Activated CD4-positive, alpha-beta T cell treated with anti-CD3 and anti-CD28 coated beads for 24 hours (primary cell): ENCODE measurements around the gene IYD.
"Not testable (repeated sequence)": the region's sequence is repeated elsewhere in the genome, so short reads cannot be mapped to it uniquely, and the experiment has no call there.

Experiments used
- DNase-seq, 2 donors: peaks; one replicate each; pipeline ENCODE4 v3.0.0-alpha.2; 2020; ENCODE audit warnings: low read depth in 2 of 2

IYD gene

DNA sequence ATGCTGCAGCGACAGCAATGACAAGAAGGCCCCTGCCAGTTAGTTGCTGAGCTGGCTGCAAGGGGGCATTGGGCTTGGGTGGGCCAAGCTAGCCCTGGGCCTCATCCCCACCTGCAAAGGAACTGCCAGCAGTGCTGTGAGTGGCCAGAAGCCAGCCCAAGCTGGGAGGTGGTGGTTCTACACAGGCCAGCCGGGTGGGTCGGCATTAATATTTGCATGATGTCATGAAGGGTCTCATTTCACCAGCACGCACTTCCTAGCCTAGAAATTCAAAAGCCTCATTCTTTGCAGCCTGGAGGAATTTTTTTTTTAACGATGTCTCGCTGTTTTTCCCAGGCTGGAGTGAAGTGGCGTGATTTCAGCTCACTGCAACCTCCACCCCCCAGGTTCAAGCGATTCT, 62.0 kb downstream of the IYD start:
- no peak for DNase-seq

DNA sequence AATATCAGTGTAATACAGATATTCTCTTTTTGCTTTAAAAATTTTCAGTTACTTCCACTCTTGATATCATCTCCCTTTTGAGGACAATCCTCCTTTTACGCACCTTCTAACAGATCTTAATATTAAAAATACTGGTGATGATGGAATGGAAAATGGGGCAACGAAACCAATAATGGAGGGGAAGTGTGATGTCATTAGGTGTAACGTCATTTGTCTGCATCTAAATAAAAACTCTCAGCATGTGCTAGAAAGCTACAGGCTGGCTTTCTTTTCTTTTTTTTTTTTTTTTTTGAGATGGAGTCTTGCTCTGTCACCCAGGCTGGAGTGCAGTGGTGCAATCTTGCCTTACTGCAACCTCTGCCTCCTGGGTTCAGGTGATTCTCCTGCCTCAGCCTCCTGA, 66.5 kb downstream of the IYD start:
- DNase-seq = no peak

DNA sequence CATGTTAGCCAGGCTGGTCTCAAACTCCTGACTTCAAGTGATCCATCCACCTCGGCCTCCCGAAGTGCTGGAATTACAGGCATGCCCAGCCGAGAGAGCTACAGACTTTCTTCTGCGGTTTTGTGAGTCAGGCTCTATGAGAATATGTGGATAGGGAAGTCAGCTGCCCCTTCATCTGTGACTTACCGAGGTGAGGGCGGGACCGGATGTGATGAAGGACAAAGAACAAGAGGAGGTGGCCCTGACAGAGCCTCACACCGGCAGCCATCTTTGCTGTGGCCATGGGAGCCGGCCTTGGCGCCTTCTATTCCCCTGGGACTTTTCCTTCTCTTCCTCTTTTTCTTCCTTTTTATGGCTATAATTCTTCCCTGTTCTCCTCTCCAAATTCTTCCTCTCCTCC, 67.0 kb downstream of the IYD start:
- DNase-seq = no peak

DNA sequence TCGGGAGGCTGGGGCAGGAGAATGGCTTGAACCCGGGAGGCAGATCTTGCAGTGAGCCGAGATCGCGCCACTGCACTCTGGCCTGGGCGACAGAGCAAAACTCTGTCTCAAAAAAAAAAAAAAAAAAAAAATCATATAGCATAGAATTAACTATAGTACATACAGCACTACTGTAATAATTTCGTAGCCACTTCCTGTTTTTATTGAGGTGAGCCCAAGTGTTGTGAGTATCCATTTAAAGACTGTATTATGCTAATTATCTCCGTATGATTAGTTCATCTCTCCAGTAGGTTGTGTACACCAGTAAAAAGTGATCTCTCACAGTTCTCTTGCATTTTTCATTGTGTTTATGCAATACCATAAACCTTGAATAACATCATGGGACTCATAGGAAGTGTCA, 70.6 kb downstream of the IYD start:
- no peak for DNase-seq

DNA sequence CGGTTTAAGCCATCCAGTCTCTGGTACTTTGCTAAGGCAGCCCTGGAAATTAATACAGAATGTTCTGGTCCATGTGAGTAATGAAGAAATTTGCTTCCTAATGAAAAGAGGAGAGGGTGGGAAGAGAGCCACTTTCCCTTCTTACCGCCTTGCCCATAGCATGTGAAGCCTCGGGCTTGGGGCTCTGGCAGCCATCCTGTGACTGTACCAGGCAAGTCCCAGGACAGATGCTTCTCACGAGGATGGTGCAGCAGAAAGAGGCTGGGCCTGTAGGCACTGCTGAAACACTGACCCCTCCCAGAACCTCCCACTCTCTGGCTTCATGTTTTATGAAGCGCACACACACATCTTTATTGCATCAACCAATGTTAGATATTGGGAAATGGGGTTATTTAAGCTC, 74.8 kb downstream of the IYD start:
- no peak for DNase-seq

DNA sequence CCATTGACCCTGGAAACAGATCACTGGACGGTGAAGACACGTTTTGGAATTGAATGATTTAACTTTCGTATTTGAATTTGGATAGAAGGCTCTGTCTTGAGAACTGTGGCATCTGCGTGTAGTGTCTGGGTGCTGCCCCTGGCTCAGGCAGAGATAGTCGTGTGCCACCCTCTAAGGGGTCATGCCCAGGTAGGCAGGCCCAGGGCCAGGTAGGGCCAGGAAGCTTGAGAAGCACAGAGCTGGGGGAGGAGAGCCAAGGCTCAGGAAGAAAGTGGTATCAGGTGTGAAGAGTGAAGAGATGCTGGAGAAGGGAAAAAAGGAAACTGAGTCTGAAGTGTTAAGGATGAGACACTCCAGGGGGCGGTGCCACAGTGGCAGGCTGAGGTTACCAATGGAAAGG, 75.5 kb downstream of the IYD start:
- no peak for DNase-seq

DNA sequence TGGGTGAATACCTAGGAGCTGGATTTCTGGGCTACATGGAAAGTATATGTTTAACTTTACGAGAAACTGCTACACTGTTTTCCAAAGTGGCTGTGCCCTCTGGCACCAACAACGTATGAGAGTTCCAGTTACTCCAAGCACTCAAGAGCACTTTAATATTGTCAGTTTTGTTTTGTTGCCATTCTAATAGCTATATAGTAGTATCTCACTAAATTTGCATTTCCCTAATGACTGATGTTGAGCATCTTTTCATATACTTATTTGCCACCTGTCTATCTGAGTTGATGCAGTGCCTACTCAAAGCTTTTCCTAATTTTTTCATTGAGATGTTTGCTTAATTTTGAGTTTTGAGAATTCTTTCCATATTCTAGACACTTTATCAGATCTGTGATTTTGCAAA, 76.7 kb downstream of the IYD start:
- no peak for DNase-seq

DNA sequence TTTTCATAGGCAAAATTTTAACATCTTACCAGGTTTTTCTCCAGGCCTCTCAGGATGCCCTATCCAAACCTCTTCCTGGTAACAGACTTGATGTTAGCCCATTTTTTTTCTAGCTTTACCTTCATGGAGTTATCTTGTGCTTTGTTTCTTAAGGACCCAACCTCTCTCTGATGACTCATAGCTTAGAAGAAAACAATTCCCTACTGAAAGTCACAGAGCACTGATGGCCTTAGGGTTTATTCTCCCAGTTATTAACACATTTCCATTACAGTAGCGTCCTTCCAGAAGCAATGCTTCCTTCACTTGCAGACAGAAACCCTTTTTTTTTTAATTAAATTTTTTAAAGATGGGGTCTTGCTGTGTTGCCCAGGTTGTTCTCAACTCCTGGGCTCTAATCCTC, 79.4 kb downstream of the IYD start:
- no peak for DNase-seq

DNA sequence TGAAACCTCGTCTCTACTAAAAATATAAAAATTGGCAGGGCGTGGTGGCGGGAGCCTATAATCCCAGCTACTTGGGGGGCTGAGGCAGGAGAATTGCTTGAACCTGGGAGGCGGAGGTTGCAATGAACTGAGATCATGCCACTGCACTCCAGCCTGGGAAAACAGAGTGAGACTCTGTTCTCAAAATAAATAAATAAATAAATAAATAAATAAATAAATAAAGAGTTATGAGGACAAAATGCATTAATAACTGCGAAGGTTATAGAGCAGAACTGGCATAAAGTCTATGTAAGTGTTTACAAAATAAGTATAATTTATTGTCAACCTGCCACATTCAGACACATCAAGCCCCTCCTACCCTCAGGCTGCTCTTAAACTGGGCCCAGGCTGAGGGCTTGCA, 80.2 kb downstream of the IYD start:
- DNase-seq = not testable (repeated sequence)

DNA sequence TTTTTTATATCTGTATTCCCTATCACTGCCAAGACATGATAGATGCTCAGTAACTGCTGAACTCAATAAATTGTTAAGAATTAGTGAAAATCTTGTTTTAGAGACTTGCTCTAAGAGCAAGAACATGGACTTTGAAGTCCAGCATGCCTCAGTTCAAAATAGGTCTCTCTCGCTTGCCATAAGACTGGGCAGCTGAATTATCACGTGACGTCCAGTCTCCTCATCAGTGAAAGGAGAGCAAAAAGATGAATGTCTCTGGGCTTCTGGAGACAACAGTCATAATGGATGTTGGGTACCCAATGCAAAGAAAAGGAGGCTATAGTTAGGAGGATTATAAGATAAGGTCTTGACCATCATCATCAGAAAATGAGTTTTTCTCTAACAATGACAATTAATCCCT, 82.1 kb downstream of the IYD start:
- no peak for DNase-seq

DNA sequence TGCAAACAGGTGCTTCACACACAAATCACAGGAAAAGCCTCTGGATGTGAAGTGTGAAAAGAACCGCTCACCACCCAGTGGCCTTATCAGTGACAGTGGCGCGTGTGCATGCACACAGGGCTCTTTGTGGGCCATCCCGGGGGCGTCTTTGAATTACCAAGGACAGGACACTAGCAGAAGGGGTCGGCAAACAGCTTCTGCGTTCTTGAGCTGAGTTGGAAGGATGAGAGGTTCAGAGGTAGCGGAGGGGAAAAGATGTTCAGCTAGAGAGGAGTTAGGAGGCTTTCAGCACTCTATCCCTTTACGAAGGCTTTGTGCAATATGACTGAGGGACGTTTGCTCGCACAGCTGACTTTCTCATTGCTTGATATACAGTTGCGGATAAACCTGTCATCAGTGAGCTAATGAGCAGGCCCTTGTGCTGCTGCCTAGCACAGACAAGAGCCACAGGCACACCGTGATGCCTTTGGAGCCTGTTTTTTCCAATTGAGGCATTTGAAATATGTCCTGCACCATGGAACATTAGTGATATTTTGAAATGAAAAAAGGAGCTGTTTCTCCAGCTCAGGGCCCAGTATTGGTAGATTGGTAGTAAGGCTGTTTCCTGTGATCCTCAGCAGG, 83.1 kb downstream of the IYD start:
- DNase-seq = no peak

DNA sequence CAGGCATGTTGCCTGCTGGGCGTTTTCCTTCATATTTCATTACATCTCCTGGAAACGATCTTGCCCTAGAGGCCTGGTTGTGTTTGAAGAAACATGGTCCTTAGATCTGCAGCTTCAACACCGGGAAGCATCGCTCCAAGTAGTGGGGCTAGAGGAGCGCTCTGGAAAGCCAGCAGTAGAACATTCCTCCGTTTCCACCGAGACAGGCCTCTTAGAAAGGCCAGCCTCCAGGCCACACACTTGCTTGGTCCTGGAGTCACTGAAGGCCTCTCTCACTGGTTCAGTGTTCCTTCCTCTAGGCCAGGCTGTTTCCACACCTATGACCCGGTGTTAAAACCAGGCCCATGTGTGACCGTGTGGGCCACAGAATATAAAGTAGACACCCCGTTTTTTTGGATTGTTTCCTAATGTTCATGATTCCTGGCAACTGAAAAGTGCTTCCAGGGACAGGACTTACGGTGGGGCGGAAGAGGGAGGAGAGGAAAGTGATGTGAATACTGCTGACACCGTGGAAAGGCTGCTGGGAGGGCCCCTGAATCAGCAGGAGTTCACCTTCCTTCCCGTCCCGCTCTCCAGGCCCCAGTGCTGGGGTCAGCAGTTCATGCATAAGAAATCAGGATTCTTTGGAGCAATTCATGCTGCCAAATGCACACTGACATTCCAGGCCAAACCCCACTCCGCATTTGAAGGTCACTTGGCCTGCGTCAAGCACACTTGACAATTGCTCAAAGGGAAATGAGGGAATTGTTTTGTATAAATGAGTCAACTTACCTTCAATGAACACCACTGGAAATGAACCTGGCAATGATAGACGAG, 83.8 kb downstream of the IYD start:
- DNase-seq = no peak

DNA sequence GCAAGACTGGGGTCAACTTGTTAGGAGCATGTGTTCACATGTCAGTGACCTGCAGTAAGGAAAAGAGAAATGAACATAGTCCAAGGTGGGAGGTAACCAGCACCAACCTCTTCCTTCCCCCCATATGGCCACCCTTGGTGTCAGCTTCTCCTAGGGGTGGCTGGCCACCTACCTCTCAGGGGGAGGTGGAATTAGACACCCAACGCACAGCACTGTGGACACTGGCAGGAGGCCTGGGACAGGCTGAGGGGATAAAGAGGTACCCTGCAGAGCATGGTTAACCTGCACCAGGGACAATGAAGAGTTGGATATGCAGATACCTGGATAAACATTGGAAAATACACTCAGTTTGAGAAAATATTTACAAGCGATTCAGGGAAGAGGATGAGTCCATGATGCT, 84.5 kb downstream of the IYD start:
- no peak for DNase-seq
